Fibroblast of skin of back (primary cell): ENCODE measurements around the gene FOXN4.

Source experiments
- DNase-seq: peaks from one replicate; pipeline ENCODE4 v3.0.0-alpha.2; 2013

Gene FOXN4

GRCh38 chr12:109258201-109258600, 50.9 kb downstream of the FOXN4 start:
- DNase-seq = no peak

GRCh38 chr12:109256011-109256410, 53.1 kb downstream of the FOXN4 start:
- DNase-seq = no peak

GRCh38 chr12:109255377-109255776, 53.7 kb downstream of the FOXN4 start:
- DNase-seq = peak; percentile 6

GRCh38 chr12:109253913-109254544, 55.1 kb downstream of the FOXN4 start:
- no peak for DNase-seq

- no peak for DNase-seq
Measured at GRCh38 chr12:109252799-109253198, 56.3 kb downstream of the FOXN4 start.

GRCh38 chr12:109250523-109250922, 58.6 kb downstream of the FOXN4 start:
- DNase-seq = no peak

- no peak for DNase-seq
Measured at GRCh38 chr12:109247831-109248654, 61.0 kb downstream of the FOXN4 start.

GRCh38 chr12:109246221-109246620, 62.9 kb downstream of the FOXN4 start:
- no peak for DNase-seq

GRCh38 chr12:109244073-109244472, 65.0 kb downstream of the FOXN4 start:
- no peak for DNase-seq

- DNase-seq = no peak
Measured at GRCh38 chr12:109241936-109242335, 67.1 kb downstream of the FOXN4 start.

- DNase-seq = no peak
Measured at GRCh38 chr12:109240365-109240764, 68.7 kb downstream of the FOXN4 start.

- DNase-seq = no peak
Measured at GRCh38 chr12:109239691-109240090, 69.4 kb downstream of the FOXN4 start.

GRCh38 chr12:109239179-109239578, 69.9 kb downstream of the FOXN4 start:
- no peak for DNase-seq

GRCh38 chr12:109236257-109236656, 72.8 kb downstream of the FOXN4 start:
- no peak for DNase-seq

- no peak for DNase-seq
Measured at GRCh38 chr12:109234012-109234411, 75.1 kb downstream of the FOXN4 start.

- no peak for DNase-seq
Measured at GRCh38 chr12:109232731-109233130, 76.4 kb downstream of the FOXN4 start.

- DNase-seq = no peak
Measured at GRCh38 chr12:109230193-109230592, 78.9 kb downstream of the FOXN4 start.

GRCh38 chr12:109228664-109229063, 80.4 kb downstream of the FOXN4 start:
- DNase-seq = no peak
